Panc1 (cell line): ENCODE results near the gene NRP1. TPM values are rescaled to one million over a fixed set of nuclear protein-coding genes. Genes with fewer than 3 reads are reported as not detected.

Source experiments
- ATAC-seq: fragments of 200-7000 bp; cut with Tn5 transposase; 2 replicates; pipeline ENCODE4 v1.9.1; 2020; ENCODE audit warnings: mild to moderate bottlenecking, moderate library complexity
- BruUV-seq: library from RNA; stranded (reverse); fragments of 400-500 nt; replicated peaks from 2 replicates; lab custom pipeline; 2021; lab: Mats Ljungman, UMichigan
- CTCF ChIA-PET: fragments of 300-600 bp; sonication (Branson Sonifier 250); formaldehyde crosslinking; loops from one replicate; lab custom pipeline; 2022; ENCODE audit warnings: antibody characterized with exemption; lab: Charles Lee
- POLR2A ChIA-PET: fragments of 300-600 bp; sonication (Branson Sonifier 250); formaldehyde crosslinking; loops from one replicate; lab custom pipeline; 2022; ENCODE audit warnings: antibody characterized with exemption; lab: Charles Lee
- DNase-seq: peaks from one replicate; pipeline ENCODE4 v3.0.0-alpha.2; 2010; ENCODE audit warnings: low read depth, low spot score
- H3K27ac ChIP-seq: 2 replicates; pipeline ENCODE4 v1.5.1; 2011; ENCODE audit warnings: mild to moderate bottlenecking, low read length, inconsistent platforms
- H3K27me3 ChIP-seq: fragments of 200-500 bp; sonication (Bioruptor generic); 2 replicates; pipeline ENCODE4 v1.6.0; 2014; ENCODE audit warnings: low read length, inconsistent platforms; ENCODE audit not compliant: control insufficient read depth, insufficient read depth
- H3K36me3 ChIP-seq: fragments of 200-500 bp; sonication (Bioruptor generic); 2 replicates; pipeline ENCODE4 v1.5.1; 2014; ENCODE audit warnings: inconsistent platforms, mild to moderate bottlenecking, low read length, moderate library complexity; ENCODE audit not compliant: control insufficient read depth, insufficient read depth
- H3K4me1 ChIP-seq: 2 replicates; pipeline ENCODE4 v1.5.1; 2011; ENCODE audit warnings: inconsistent platforms, mild to moderate bottlenecking, low read length, moderate library complexity; ENCODE audit not compliant: control insufficient read depth, insufficient read depth
- H3K4me3 ChIP-seq, 2 experiments: 2 replicates each; pipeline ENCODE4 v1.5.1; 2011 to 2012; ENCODE audit warnings: low read depth in 2 of 2, low read length in 2 of 2, mild to moderate bottlenecking in 2 of 2, inconsistent platforms in 1 of 2, moderate library complexity in 1 of 2
- H3K9me3 ChIP-seq: fragments of 200-500 bp; sonication (Bioruptor generic); 2 replicates; pipeline ENCODE4 v1.5.1; 2014; ENCODE audit warnings: low read depth, mild to moderate bottlenecking, inconsistent platforms, low read length, moderate library complexity; ENCODE audit not compliant: control insufficient read depth, insufficient read depth
- CTCF ChIP-seq: fragments of 450-650 bp; IDR thresholded peaks from 2 replicates; pipeline ENCODE4 v1.5.1; 2017; ENCODE audit warnings: mild to moderate bottlenecking
- POLR2AphosphoS5 ChIP-seq: IDR thresholded peaks from 2 replicates; pipeline ENCODE4 v1.6.1; 2012; ENCODE audit warnings: mild to moderate bottlenecking, low read depth, low read length, moderate library complexity
- SIN3A ChIP-seq: IDR thresholded peaks from 2 replicates; pipeline ENCODE4 v1.6.1; 2012; ENCODE audit warnings: low read depth, mild to moderate bottlenecking, low read length, moderate library complexity, borderline replicate concordance; ENCODE audit not compliant: insufficient read depth
- TCF7L2 ChIP-seq: IDR thresholded peaks from 2 replicates; pipeline ENCODE4 v1.6.1; 2011; ENCODE audit warnings: mild to moderate bottlenecking, low read depth, low read length, inconsistent platforms
- in situ Hi-C: cut with HindIII; loops from 2 replicates; pipeline ENCODE4 v1.10.0; 2016; ENCODE audit warnings: low sequenced_read_pairs, low pct_unique_long_range_greater_than_20kb
- intact Hi-C: fragments of 100-400 bp; cut with micrococcal nuclease; formaldehyde crosslinking; loops from one replicate; pipeline ENCODE4 v1.10.0; 2022; ENCODE audit not compliant: unreplicated experiment
- total RNA-seq: library from RNA; stranded (reverse); gene quantifications from one replicate; pipeline ENCODE4 v1.2.1, GENCODE V29; 2021; ENCODE audit not compliant: unreplicated experiment
- TF ChIP-seq, protein P1 (sequence below), 2 experiments: IDR thresholded peaks; 2 replicates each; pipeline ENCODE4 v1.6.1; 2011 to 2012; ENCODE audit warnings: low read depth in 2 of 2, control low read depth in 1 of 2, low read length in 1 of 2, mild to moderate bottlenecking in 1 of 2, moderate library complexity in 1 of 2; ENCODE audit not compliant: insufficient read depth in 1 of 2

The NRP1 gene
- total RNA-seq, 1 experiment from 2014 or later, result 93.4 TPM

DNA sequence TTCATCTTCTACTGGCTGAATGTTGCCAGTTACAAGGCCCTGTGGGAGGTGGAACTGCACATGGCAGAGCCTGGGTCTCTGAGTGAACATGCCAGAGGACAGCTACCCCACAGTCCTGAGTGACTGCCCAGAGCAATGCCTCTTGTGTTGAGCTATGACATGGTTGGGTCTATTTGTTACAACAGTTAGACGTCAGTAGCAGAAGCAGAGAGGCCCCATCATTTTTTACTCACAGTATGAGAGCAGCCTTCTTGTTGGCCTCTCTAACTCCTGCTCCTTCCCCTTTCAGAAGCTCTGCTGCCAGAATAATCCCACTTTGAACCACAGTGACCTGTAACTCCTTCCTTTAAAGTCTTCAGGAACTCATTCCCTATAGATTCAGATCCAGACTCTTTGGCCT, 30.8 kb upstream of the NRP1 start:
- intact Hi-C loops, result no loop called here
- ChIA-PET CTCF (no interaction called here), POLR2A (no interaction called here)
- no peak overlapping the region for H3K4me3 ChIP-seq
- DNase-seq (no peak), ATAC-seq (no peak)
- in situ Hi-C loops, result no loop called here
- BruUV-seq, result no TSS peak
- H3K4me1 ChIP-seq, result no peaks in the 10 kb centered on the region
- no peak overlapping the region for H3K27ac ChIP-seq
- TF ChIP-seq SIN3A (no peak), POLR2AphosphoS5 (no peak), CTCF (no peak), TCF7L2 (no peak)
- TF ChIP-seq, protein P1, sequence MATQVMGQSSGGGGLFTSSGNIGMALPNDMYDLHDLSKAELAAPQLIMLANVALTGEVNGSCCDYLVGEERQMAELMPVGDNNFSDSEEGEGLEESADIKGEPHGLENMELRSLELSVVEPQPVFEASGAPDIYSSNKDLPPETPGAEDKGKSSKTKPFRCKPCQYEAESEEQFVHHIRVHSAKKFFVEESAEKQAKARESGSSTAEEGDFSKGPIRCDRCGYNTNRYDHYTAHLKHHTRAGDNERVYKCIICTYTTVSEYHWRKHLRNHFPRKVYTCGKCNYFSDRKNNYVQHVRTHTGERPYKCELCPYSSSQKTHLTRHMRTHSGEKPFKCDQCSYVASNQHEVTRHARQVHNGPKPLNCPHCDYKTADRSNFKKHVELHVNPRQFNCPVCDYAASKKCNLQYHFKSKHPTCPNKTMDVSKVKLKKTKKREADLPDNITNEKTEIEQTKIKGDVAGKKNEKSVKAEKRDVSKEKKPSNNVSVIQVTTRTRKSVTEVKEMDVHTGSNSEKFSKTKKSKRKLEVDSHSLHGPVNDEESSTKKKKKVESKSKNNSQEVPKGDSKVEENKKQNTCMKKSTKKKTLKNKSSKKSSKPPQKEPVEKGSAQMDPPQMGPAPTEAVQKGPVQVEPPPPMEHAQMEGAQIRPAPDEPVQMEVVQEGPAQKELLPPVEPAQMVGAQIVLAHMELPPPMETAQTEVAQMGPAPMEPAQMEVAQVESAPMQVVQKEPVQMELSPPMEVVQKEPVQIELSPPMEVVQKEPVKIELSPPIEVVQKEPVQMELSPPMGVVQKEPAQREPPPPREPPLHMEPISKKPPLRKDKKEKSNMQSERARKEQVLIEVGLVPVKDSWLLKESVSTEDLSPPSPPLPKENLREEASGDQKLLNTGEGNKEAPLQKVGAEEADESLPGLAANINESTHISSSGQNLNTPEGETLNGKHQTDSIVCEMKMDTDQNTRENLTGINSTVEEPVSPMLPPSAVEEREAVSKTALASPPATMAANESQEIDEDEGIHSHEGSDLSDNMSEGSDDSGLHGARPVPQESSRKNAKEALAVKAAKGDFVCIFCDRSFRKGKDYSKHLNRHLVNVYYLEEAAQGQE (IDR thresholded peaks at IDR 0.05; ENCODE audit: insufficient read depth in 1 of 2, low read depth in 2 of 2, low read length in 1 of 2), result no peak
- no peaks in the 10 kb centered on the region for H3K36me3 ChIP-seq
- H3K27me3 ChIP-seq, result no peaks in the 10 kb centered on the region
- H3K9me3 ChIP-seq, result no peaks in the 10 kb centered on the region

DNA sequence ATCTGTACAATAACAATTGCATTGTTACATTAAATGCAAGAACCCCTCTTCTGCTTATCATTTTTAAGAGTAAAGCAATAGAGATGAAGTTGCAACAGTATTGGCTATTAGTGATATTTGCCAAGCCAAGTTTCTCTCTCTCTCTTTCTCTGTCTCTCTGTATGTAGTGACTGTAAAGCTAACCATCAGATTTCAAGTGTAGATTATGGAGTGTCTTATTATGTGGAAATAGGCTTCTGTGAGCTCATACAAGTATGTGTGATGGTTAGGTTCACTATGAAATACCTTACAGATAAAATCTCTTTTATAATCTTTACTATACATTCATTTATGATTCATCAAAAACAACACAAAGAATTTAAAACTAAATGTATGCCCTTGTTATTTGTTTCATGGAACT, 28.6 kb upstream of the NRP1 start:
- no peak for ATAC-seq
- POLR2A ChIA-PET, result interaction anchor here (0.6 kb wide), 1 partner anchor 282 kb away, joined by 3 read pairs; no protein-coding TSS in a partner anchor

More for the DNA sequence above, 28.6 kb upstream of the NRP1 start:
- intact Hi-C loops, result no loop called here
- Histone ChIP-seq H3K36me3 (no peaks in the 10 kb centered on the region), H3K4me3 (no peak overlapping the region), H3K4me1 (no peaks in the 10 kb centered on the region), H3K27ac (no peak overlapping the region), H3K9me3 (no peaks in the 10 kb centered on the region), H3K27me3 (no peaks in the 10 kb centered on the region)
- BruUV-seq, result no TSS peak
- no peak for TF ChIP-seq CTCF
- TF ChIP-seq POLR2AphosphoS5, result no peak
- no peak for TF ChIP-seq SIN3A
- no peak for TF ChIP-seq TCF7L2
- TF ChIP-seq, protein P1 (IDR thresholded peaks at IDR 0.05; ENCODE audit: insufficient read depth in 1 of 2, low read depth in 2 of 2, low read length in 1 of 2), result no peak
- in situ Hi-C loops, result no loop called here
- no peak for DNase-seq
- CTCF ChIA-PET, result no interaction called here
